GM19328 (cell line): ENCODE data around the gene KDM5A.
A peak's percentile ranks its signal among the peaks of the same experiment; 100 is the strongest.
"Not testable (repeated sequence)": the region's sequence is repeated elsewhere in the genome, so short reads cannot be mapped to it uniquely, and the experiment has no call there.

Experiments used
- ATAC-seq: cut with Tn5 transposase; IDR thresholded peaks from one replicate; pipeline ENCODE4 v1.9.1; 2021; ENCODE audit warnings: mild to moderate bottlenecking, moderate library complexity; ENCODE audit not compliant: unreplicated experiment

Gene KDM5A

DNA sequence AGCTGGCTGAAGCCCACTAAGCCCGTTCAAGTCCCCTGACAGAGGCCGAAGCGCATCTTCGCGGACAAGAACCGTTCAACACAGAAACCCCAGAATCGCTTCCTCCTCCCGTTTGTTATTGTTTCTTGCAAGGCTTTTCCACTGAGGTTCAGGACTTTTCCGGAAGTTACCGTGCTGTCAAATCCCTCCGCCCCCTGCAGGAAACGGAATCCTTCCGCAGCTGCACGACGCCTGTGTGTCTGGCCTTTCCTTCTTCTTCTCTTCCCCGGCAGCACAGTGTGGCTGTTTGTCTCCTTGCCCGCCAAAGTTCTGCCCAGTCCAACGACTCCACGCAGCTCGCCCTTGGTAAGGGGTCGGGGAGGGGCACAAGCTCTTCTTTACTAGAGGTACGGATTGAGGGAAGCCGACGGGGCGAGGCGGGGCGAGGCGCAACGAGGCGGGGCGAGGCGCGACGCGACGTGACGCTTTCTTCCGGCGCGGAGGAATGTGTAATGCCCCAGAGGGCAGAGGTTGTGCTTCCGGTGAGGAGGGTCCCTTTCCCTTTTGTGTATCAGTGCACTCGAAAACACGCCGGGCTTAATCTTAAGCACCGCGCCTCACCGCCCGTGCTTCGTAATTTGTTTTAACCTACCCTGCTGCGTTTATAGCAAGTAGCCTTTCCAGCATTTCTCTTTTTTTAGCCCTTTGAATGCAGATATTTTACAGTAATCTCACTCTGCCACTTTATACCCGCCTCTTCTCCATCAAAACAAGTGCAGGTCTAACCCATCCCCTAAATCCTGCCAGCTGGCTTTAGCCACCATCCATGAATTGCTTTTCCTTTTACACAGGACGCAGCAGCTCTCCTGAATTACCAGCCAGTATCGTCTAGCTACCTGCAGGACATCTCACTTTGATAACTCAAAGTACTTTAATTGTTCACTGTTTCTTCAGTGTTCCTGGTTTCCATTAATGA is at the start of gene KDM5A:
KDM5A (minus strand) TSS at position 179 of the 955 bp plus-strand sequence. CDS start 229 bp downstream, outside the sequence.
- peak; percentile 78 for ATAC-seq

- not testable (repeated sequence) for ATAC-seq
Measured at GRCh38 chr12:435737-436136, 46.6 kb upstream of the KDM5A start.

GRCh38 chr12:422526-422925 is 33.4 kb upstream of the KDM5A start:
- ATAC-seq, result no peak

DNA sequence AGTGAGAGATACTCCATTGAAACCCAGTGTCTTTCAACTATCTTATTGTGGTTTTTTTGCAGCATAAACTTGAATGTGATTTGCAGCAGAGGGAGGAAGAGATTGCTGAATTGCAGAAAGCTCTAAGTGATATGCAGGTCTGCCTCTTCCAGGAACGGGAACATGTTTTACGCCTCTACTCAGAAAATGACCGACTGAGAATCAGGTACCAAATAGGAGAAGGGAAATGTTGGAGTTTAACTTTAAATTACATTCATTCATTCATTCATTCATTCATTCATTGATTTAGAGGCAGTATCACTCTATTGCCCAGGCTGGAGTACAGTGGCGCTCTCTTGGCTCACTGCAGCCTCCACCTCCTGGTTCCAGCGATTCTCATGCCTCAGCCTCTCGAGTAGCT is 29.3 kb upstream of the KDM5A start:
- no peak for ATAC-seq

- no peak for ATAC-seq
Measured at GRCh38 chr12:414859-415258, 25.7 kb upstream of the KDM5A start.

- ATAC-seq, result no peak
Measured at GRCh38 chr12:402029-402389, 12.9 kb upstream of the KDM5A start.

DNA sequence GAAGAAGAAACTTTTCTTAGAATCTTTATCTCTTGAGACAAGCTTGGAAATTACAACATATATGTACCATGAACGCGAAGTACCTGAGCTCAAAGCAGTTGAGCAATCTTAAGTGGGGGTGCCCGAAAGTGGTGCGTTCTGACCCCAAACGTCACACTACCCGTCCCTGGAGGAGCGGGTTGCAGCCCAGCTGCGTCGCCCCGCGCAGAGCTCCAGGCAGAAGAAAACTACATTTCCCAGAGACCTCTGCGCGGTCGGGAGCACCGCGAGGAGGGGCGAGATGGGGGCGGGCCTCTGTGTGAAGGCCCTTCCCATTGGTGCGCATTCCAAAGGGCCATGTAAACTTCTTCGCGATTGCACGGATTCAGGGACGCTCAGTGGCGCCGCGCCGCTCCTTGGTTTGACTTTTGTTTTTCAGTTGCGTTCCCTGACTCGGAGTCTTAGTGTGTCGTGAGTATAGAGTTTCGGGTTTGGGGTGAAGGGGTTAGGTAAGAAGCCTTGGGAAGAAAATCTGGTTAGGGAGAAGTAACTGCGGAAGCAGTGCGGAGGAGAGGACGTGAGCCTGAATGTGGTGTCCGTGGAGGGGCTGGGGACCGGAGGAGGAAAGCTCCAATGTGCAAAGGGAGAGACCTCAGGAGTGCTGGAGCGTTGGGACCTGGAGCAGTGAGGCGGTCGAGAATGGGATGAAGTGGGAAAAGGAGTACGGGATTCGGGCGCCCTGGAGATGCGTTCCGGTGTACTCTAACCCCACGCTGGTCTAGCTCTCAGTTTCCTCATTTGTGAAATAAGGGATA is 12.3 kb upstream of the KDM5A start, which contains the start of gene CCDC77:
CCDC77 (plus strand) TSS at position 410 of the 794 bp plus-strand sequence. CDS start 7,740 bp downstream, outside the sequence.
- ATAC-seq, result peak; percentile 99

- no peak for ATAC-seq
Measured at GRCh38 chr12:400828-401227, 11.7 kb upstream of the KDM5A start.

DNA sequence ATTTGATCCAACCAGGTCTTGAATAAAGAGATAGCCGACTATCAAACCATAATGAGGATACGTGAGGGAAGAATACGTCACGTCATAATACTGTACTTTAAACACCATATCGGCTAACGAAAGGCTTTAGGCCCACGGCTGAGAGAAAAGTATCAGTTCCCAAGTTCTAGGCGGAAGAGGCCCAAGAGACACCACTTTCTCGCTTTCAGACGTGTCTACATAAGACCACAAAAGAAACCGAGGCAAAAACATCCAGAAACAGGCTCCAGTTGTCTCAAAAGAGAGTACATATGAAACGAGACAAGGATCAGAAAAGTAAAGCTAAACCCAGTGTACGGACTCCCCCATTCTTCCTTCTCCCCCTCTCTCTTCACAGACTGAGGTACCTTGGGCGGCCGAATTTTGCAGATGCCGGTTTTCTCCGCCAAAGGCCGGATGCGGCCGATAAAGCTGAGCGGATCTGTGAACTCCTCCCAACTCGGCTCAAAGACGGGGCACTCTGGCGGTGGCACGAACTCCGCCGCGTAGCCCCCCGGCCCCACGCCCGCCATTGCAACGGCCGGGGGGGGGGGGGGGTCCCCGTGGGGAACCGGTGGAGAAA is 479 bp downstream of the KDM5A start:
- peak; percentile 22 for ATAC-seq

- ATAC-seq, result no peak
Measured at GRCh38 chr12:388012-388411, 1.1 kb downstream of the KDM5A start.

DNA sequence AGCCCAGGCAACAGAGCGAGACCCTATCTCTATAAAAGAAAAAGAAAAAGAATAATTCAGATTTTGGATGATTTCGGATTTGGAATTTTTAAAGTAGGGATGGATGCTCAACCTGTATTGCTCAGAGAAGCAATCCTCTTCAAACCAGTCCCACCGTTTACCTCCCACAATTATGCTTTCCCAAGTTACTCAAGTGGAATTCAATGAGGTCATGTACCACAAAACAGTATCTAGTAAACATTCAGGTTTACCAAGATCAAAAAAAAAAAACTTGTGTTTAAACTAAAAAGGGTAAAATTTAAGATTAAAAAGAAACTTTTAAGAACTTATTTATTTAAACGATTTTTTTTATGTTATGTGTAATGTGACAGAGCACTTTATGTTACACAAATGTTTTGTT is 2.5 kb downstream of the KDM5A start:
- no peak for ATAC-seq

DNA sequence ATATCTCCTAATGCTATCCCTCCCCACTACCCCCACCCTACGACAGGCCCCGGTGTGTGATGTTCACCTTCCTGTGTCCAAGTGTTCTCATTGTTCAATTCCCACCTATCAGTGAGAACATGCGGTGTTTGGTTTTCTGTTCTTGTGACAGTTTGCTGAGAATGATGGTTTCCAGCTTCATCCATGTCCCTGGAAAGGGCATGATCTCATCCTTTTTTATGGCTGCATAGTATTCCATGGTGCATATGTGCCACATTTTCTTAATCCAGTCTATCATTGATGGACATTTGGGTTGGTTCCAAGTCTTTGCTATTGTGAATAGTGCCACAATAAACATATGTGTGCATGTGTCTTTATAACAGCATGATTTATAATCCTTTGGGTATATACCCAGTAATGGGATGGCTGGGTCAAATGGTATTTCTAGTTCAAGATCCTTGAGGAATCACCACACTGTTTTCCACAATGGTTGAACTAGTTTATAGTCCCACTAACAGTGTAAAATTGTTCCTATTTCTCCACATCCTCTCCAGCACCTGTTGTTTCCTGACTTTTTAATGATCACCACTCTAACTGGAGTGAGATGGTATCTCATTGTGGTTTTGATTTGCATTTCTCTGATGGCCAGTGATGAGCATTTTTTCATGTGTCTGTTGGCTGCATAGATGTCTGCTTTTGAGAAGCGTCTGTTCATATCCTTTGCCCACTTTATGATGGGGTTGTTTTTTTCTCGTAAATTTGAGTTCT is 18.2 kb downstream of the KDM5A start:
- ATAC-seq, result not testable (repeated sequence)

- ATAC-seq, result no peak
Measured at GRCh38 chr12:367972-368371, 21.1 kb downstream of the KDM5A start.

GRCh38 chr12:366820-367219 is 22.3 kb downstream of the KDM5A start:
- ATAC-seq, result no peak

DNA sequence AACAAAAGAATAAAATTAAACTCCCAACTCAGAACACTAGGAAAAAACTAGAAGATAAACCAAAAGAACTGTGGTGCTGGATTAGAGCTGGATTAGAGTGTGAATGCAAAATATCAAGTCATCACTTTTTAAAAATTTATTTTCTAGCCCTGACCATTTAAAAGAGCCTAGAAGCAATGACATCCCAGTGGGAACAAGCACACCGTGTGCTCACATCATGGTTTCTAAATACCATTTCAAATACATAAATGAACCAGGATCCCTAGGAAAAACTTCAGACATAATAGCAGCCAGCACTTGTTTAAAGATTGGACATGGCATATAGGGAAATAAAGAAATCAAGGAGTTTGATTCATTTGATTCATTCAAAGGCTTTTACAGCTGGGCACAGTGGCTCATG is 30.0 kb downstream of the KDM5A start:
- ATAC-seq, result no peak

- no peak for ATAC-seq
Measured at GRCh38 chr12:356276-356988, 32.7 kb downstream of the KDM5A start.

- not testable (repeated sequence) for ATAC-seq
Measured at GRCh38 chr12:351197-351596, 37.9 kb downstream of the KDM5A start.

DNA sequence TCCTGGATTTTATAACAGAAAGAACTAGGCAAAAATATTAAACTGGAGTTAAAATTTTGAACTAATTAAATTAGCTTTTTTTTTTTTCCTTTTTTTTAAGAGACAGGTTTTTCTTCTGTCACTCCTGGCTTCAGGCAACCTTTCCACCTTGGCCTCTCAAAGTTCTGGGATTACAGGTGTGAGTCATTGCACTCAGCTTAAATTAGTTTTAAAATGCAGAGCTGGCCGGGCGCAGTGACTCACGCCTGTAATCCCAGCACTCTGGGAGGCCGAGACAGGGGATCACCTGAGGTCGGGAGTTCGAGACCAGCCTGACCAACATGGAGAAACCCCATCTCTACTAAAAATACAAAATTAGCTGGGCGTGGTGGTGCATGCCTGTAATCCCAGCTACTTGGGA is 39.5 kb downstream of the KDM5A start:
- ATAC-seq, result not testable (repeated sequence)

DNA sequence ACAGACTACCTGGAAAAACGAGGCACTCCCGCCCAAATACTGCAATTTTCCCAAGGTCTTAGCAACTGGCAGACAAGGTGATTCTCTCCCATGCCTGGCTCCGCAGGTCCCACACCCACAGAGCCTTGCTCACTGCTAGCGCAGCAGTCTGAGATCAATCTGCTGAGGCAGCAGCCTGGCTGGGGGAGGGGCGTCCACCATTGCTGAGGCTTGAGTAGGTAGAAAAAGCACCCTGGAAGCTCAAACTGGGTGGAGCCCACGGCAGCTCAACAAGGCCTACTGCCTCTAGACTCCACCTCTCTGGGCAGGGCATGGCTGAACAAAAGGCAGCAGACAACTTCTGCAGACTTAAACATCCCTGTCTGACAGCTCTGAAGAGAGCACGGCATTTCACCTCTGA is 46.1 kb downstream of the KDM5A start:
- not testable (repeated sequence) for ATAC-seq

GRCh38 chr12:337039-337438 is 52.1 kb downstream of the KDM5A start:
- ATAC-seq, result no peak
